ENCODE measurements around the gene MRTFA. TPM values are rescaled to one million over a fixed set of nuclear protein-coding genes. Genes with fewer than 3 reads are reported as not detected.

Gene MRTFA
- total RNA-seq, 1 experiment from 2014 or later = 52.7 TPM

DNA sequence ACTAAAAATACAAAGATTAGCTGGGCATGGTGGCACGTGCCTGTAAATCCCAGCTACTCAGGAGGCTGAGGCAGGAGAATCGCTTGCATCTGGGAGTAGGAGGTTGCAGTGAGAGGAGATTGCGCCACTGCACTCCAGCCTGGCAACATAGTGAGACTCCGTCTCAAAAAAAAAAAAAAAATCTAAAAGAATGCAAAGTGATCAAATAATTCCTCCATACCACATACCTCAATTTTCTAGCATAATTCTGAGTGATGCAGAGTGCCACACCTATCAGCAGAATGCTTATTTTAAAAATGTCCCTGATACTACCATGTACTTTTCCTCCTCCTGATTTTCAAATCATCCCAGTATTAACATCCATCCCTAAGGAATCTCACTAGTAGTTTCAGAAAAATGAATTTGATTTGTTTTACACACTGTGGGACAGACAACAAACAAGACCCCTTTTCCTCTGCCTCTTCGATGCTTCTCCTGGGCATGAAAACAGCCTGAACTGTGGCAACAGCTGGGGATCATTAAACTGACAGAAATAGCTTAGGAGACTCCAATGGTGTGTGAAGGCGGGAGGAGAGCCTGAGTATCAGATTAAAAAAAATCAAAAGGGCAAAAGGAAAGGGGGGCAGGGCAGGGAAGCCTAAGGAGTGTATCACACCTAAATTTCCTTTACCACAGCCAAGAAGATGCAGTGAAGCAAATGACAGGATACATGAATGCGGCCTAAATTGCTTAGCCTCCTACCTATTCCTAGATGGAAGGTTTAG, 151.4 kb downstream of the MRTFA start:
- peak overlapping the region; percentile 57 for H3K4me3 Mint-ChIP-seq (ENCODE audit: unreplicated experiment)
- POLR2A ChIA-PET = interaction anchor here (0.5 to 7.8 kb wide), 26 partner anchors 9 to 290 kb away, joined by 3 to 79 read pairs (median 6); partner anchors contain the start of gene MRTFA
- no peaks in the 10 kb centered on the region for H3K27me3 Mint-ChIP-seq (ENCODE audit: insufficient read depth, unreplicated experiment)
- peaks cover 22% of the 10 kb centered on the region for H3K36me3 Mint-ChIP-seq (ENCODE audit: insufficient read depth, unreplicated experiment)
- intact Hi-C loops (cut with micrococcal nuclease) = no loop called here
- peak; percentile 48 for DNase-seq (ENCODE audit: unreplicated experiment)
- CTCF ChIA-PET = interaction anchor here (0.6 to 5.1 kb wide), 7 partner anchors 10 to 166 kb away, joined by 3 to 80 read pairs (median 4); no protein-coding TSS in a partner anchor
- TF ChIP-seq, protein P1, sequence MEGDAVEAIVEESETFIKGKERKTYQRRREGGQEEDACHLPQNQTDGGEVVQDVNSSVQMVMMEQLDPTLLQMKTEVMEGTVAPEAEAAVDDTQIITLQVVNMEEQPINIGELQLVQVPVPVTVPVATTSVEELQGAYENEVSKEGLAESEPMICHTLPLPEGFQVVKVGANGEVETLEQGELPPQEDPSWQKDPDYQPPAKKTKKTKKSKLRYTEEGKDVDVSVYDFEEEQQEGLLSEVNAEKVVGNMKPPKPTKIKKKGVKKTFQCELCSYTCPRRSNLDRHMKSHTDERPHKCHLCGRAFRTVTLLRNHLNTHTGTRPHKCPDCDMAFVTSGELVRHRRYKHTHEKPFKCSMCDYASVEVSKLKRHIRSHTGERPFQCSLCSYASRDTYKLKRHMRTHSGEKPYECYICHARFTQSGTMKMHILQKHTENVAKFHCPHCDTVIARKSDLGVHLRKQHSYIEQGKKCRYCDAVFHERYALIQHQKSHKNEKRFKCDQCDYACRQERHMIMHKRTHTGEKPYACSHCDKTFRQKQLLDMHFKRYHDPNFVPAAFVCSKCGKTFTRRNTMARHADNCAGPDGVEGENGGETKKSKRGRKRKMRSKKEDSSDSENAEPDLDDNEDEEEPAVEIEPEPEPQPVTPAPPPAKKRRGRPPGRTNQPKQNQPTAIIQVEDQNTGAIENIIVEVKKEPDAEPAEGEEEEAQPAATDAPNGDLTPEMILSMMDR (IDR thresholded peaks at IDR 0.05; ENCODE audit: unreplicated experiment) = no peak
- H3K4me1 Mint-ChIP-seq (ENCODE audit: insufficient read depth, unreplicated experiment) = peaks cover 44% of the 10 kb centered on the region
- BruUV-seq (replicated peaks) = no TSS peak
- peak overlapping the region; percentile 94 for H3K27ac Mint-ChIP-seq (ENCODE audit: low read depth, unreplicated experiment)
- no peaks in the 10 kb centered on the region for H3K9me3 Mint-ChIP-seq (ENCODE audit: unreplicated experiment)

DNA sequence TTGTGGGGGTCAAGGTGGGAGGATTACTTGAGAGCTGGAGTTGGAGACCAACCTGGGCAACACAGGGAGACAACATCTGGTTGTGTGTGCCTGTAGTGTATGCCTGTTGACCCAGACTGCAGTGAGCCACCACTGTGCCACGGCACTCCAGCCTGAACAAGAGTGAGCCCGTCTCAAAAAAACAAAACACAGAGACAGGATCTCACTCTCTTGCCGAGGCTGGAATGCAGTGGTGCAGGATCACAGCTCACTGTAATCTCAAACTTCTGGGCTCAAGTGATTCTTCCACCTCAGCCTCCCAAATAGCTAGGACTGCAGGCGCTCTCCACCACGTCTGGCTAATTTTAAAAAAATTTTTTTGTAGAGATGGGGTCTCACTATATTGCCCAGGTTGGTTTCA, 153.6 kb downstream of the MRTFA start:
- no TSS peak for BruUV-seq (replicated peaks)
- peak overlapping the region; percentile 84 for H3K27ac Mint-ChIP-seq (ENCODE audit: low read depth, unreplicated experiment)
- DNase-seq (ENCODE audit: unreplicated experiment) = no peak
- H3K4me3 Mint-ChIP-seq (ENCODE audit: unreplicated experiment) = peak overlapping the region; percentile 24
- intact Hi-C loops (cut with micrococcal nuclease) = no loop called here
- POLR2A ChIA-PET = interaction anchor here (1.1 to 7.8 kb wide), 10 partner anchors 14 to 274 kb away, joined by 3 to 79 read pairs (median 7); partner anchors contain the start of gene MRTFA
- CTCF ChIA-PET = interaction anchor here (0.7 to 1.8 kb wide), 5 partner anchors 20 to 163 kb away, joined by 3 to 7 read pairs (median 5); no protein-coding TSS in a partner anchor
- no peaks in the 10 kb centered on the region for H3K9me3 Mint-ChIP-seq (ENCODE audit: unreplicated experiment)
- H3K36me3 Mint-ChIP-seq (ENCODE audit: insufficient read depth, unreplicated experiment) = peaks cover 7% of the 10 kb centered on the region
- no peaks in the 10 kb centered on the region for H3K27me3 Mint-ChIP-seq (ENCODE audit: insufficient read depth, unreplicated experiment)
- TF ChIP-seq, protein P1 (IDR thresholded peaks at IDR 0.05; ENCODE audit: unreplicated experiment) = no peak
- peaks cover 49% of the 10 kb centered on the region for H3K4me1 Mint-ChIP-seq (ENCODE audit: insufficient read depth, unreplicated experiment)

DNA sequence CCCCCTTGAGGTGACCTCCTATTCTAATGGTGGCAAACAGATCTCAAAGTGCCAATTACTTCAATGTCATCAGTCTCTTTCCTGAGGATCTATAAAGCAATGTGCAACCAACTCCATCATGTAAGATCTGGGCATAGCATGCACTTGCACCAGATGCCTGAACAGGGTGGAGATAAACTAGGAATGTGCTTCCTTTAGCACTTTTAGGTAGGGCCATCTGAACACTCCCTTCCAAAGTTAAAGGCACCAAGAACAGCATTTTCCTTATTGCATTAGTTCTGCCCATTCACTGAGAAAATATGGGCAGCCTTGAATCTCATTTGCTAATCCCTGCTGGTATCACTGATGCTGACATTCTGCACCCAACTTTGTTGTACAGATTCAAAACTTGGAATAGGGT, 154.1 kb downstream of the MRTFA start:
- intact Hi-C loops (cut with micrococcal nuclease) = no loop called here
- peaks cover 5% of the 10 kb centered on the region for H3K36me3 Mint-ChIP-seq (ENCODE audit: insufficient read depth, unreplicated experiment)
- peaks cover 49% of the 10 kb centered on the region for H3K4me1 Mint-ChIP-seq (ENCODE audit: insufficient read depth, unreplicated experiment)
- TF ChIP-seq, protein P1 (IDR thresholded peaks at IDR 0.05; ENCODE audit: unreplicated experiment) = no peak
- H3K27ac Mint-ChIP-seq (ENCODE audit: low read depth, unreplicated experiment) = peak overlapping the region; percentile 84
- peak overlapping the region; percentile 24 for H3K4me3 Mint-ChIP-seq (ENCODE audit: unreplicated experiment)
- peak; percentile 25 for DNase-seq (ENCODE audit: unreplicated experiment)
- no peaks in the 10 kb centered on the region for H3K9me3 Mint-ChIP-seq (ENCODE audit: unreplicated experiment)
- H3K27me3 Mint-ChIP-seq (ENCODE audit: insufficient read depth, unreplicated experiment) = no peaks in the 10 kb centered on the region
- BruUV-seq (replicated peaks) = no TSS peak
- ChIA-PET POLR2A (interaction anchor here (0.6 to 7.8 kb wide), 16 partner anchors 11 to 548 kb away, joined by 3 to 79 read pairs (median 4); partner anchors contain the start of gene MRTFA), CTCF (interaction anchor here (0.6 to 1.7 kb wide), 5 partner anchors 36 to 163 kb away, joined by 3 to 4 read pairs (median 3); no protein-coding TSS in a partner anchor)

DNA sequence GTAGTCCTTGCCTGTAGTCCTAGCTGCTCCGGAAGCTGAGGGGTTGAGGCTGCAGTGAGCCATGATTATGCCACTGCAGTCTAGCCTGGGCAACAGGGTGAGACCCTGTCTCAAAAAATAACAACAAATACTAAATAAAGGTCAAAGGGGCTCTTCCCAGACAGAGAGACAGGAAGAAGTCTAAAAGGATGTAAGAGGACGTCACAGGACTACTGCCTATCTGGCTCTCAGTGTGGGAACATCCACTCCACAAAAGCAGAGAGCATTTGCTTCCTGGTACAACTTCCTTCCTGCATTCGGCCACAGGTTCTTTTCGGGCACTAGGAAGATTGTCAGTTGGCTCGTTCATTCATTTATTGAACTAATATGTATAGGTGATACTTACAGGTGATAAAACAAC, 155.5 kb downstream of the MRTFA start:
- Mint-ChIP-seq H3K36me3 (ENCODE audit: insufficient read depth, unreplicated experiment) (peaks cover 5% of the 10 kb centered on the region), H3K27me3 (ENCODE audit: insufficient read depth, unreplicated experiment) (no peaks in the 10 kb centered on the region), H3K4me1 (ENCODE audit: insufficient read depth, unreplicated experiment) (peaks cover 45% of the 10 kb centered on the region), H3K4me3 (ENCODE audit: unreplicated experiment) (no peak overlapping the region), H3K9me3 (ENCODE audit: unreplicated experiment) (no peaks in the 10 kb centered on the region), H3K27ac (ENCODE audit: low read depth, unreplicated experiment) (peak overlapping the region; percentile 84)
- intact Hi-C loops (cut with micrococcal nuclease) = no loop called here
- no peak for DNase-seq (ENCODE audit: unreplicated experiment)
- no TSS peak for BruUV-seq (replicated peaks)
- ChIA-PET CTCF (no interaction called here), POLR2A (no interaction called here)
- TF ChIP-seq, protein P1 (IDR thresholded peaks at IDR 0.05; ENCODE audit: unreplicated experiment) = no peak
